GM12878 (cell line): Measurements from ENCODE around the gene HBP1. TPM values are rescaled to one million over a fixed set of nuclear protein-coding genes. Genes with fewer than 3 reads are reported as not detected.

Experiments used
- ATAC-seq: fragments of 200-7000 bp; cut with Tn5 transposase; 3 replicates; pipeline ENCODE4 v1.9.1; 2020; ENCODE audit warnings: mild to moderate bottlenecking, moderate library complexity
- BruUV-seq: library from RNA; stranded (reverse); fragments of 400-500 nt; replicated peaks from 2 replicates; lab custom pipeline; 2021; lab: Mats Ljungman, UMichigan
- CTCF ChIA-PET: fragments of 300-600 bp; sonication (Branson Sonifier 250); formaldehyde crosslinking; extraction: SDS; loops from one replicate; lab custom pipeline; 2021; ENCODE audit warnings: inconsistent platforms; lab: Yijun Ruan, JAX
- POLR2A ChIA-PET: fragments of 350-600 bp; formaldehyde crosslinking; extraction: SDS; loops from one replicate; lab custom pipeline; 2021; ENCODE audit warnings: inconsistent platforms; lab: Charles Lee
- RAD21 ChIA-PET: fragments of 300-600 bp; sonication (Branson Sonifier 250); formaldehyde crosslinking; loops from one replicate; lab custom pipeline; 2023; ENCODE audit warnings: antibody characterized with exemption; ENCODE audit not compliant: unreplicated experiment; lab: Charles Lee
- SMC1A ChIA-PET: fragments of 300-600 bp; sonication (Branson Sonifier 250); formaldehyde crosslinking; loops from one replicate; lab custom pipeline; 2023; ENCODE audit not compliant: unreplicated experiment, uncharacterized antibody; lab: Charles Lee
- DNase-seq: peaks from one replicate; pipeline ENCODE4 v3.0.0-alpha.2; 2011; ENCODE audit warnings: low read depth, low spot score
- FAIRE-seq: peaks from 3 replicates; lab custom pipeline; 2011; peaks lifted over from hg19 to GRCh38; lab: Jason Lieb, UNC
- H2AFZ ChIP-seq: 2 replicates; pipeline ENCODE4 v1.6.0; 2011; ENCODE audit warnings: low read depth, low read length, control low read depth; ENCODE audit not compliant: control insufficient read depth
- H3K27ac ChIP-seq: 2 replicates; pipeline ENCODE4 v1.5.1; 2011; ENCODE audit warnings: control low read depth; ENCODE audit not compliant: control insufficient read depth, insufficient read depth
- H3K27me3 ChIP-seq, 2 experiments: replicated peaks in 1 of 2; 2 replicates each; pipeline versions ENCODE4 v1.6.0 to v1.6.1; 2011; ENCODE audit warnings: low read length in 1 of 2; ENCODE audit not compliant: control insufficient read depth in 2 of 2, insufficient read depth in 2 of 2
- H3K36me3 ChIP-seq, 2 experiments: 2 replicates each; pipeline ENCODE4 v1.5.1; 2011; ENCODE audit warnings: low read length in 1 of 2; ENCODE audit not compliant: control insufficient read depth in 2 of 2, insufficient read depth in 2 of 2
- H3K4me1 ChIP-seq: 2 replicates; pipeline ENCODE4 v1.6.1; 2011; ENCODE audit warnings: mild to moderate bottlenecking, low read length, moderate library complexity, mixed read lengths; ENCODE audit not compliant: control insufficient read depth, insufficient read depth
- H3K4me2 ChIP-seq: 2 replicates; pipeline ENCODE4 v1.6.0; 2011; ENCODE audit warnings: control low read depth; ENCODE audit not compliant: control insufficient read depth, insufficient read depth
- H3K4me3 ChIP-seq: fragments of 200-600 bp; sonication (generic); 2 replicates; pipeline ENCODE4 v1.5.1; 2016
- H3K79me2 ChIP-seq: 2 replicates; pipeline ENCODE4 v1.6.0; 2011; ENCODE audit warnings: low read length; ENCODE audit not compliant: control insufficient read depth, insufficient read depth
- H3K9ac ChIP-seq: 2 replicates; pipeline ENCODE4 v1.8.0; 2011; ENCODE audit warnings: low read length, control low read depth, mixed read lengths; ENCODE audit not compliant: control insufficient read depth, insufficient read depth
- H3K9me3 ChIP-seq: replicated peaks from 3 replicates; pipeline ENCODE4 v1.5.1; 2011; ENCODE audit warnings: mild to moderate bottlenecking, low read length; ENCODE audit not compliant: control insufficient read depth, insufficient read depth
- H4K20me1 ChIP-seq: 2 replicates; pipeline ENCODE4 v1.6.0; 2011; ENCODE audit not compliant: control insufficient read depth, insufficient read depth
- MLLT1 ChIP-seq: fragments of 450-650 bp; IDR thresholded peaks from 2 replicates; pipeline ENCODE4 v1.6.1; 2016; ENCODE audit warnings: mild to moderate bottlenecking
- MYC ChIP-seq: IDR thresholded peaks from 2 replicates; pipeline ENCODE4 v1.6.1; 2011; ENCODE audit warnings: mild to moderate bottlenecking, low read length, moderate library complexity, inconsistent platforms; ENCODE audit not compliant: insufficient read depth, insufficient replicate concordance, insufficient read length, severe bottlenecking
- POLR2AphosphoS2 ChIP-seq: IDR thresholded peaks from 2 replicates; pipeline ENCODE4 v1.6.1; 2011; ENCODE audit warnings: low read depth, mild to moderate bottlenecking, low read length, improper control_type of control experiment, moderate library complexity
- PRDM15 ChIP-seq: fragments of 450-650 bp; formaldehyde crosslinking; IDR thresholded peaks from 2 replicates; pipeline ENCODE4 v1.4.0; 2020; ENCODE audit warnings: mild to moderate bottlenecking, moderate library complexity
- SREBF2 ChIP-seq: IDR thresholded peaks from 2 replicates; pipeline ENCODE4 v1.6.1; 2012; ENCODE audit warnings: mild to moderate bottlenecking, low read length
- TBL1XR1 ChIP-seq: IDR thresholded peaks from 2 replicates; pipeline ENCODE4 v1.6.1; 2012; ENCODE audit warnings: low read depth, low read length, improper control_type of control experiment
- WGBS: methylation state at CpG from one replicate; pipeline ENCODE4 v1.1.6; 2016; ENCODE audit warnings: low lambda C conversion rate; ENCODE audit not compliant: insufficient replicate concordance, insufficient coverage; ENCODE audit errors: missing lambda C conversion rate; 5-methylcytosine and 5-hydroxymethylcytosine counted together
- in situ Hi-C: fragments of 300-500 bp; cut with MboI; formaldehyde crosslinking; loops from 9 replicates; pipeline ENCODE4 v1.14.3; 2018; ENCODE audit warnings: mixed read lengths
- intact Hi-C: fragments of 100-400 bp; cut with micrococcal nuclease; formaldehyde crosslinking; loops from one replicate; pipeline ENCODE4 v1.14.2; 2022; ENCODE audit not compliant: unreplicated experiment
- polyA plus RNA-seq, 11 experiments: library from polyadenylated mRNA; depleted of rRNA in 4 of 11; unstranded in 6 of 11; stranded (reverse) in 5 of 11; fragments of >200 nt; fragmentation: Nextera tagmentation in 4 of 11; fragmentation: Illumina TruSeq in 1 of 11; extraction: Ambion mirVana in 4 of 11; extraction: Trizol in 1 of 11; gene quantifications; 1 replicate in 1 of 11; 2 replicates in 10 of 11; pipeline versions ENCODE4 v1.2.1 to v1.2.3, GENCODE V29; 2011 to 2016; ENCODE audit warnings: inconsistent platforms in 2 of 11, missing spikeins in 2 of 11, low read depth in 1 of 11
- total RNA-seq, 4 experiments: library from RNA; depleted of rRNA in 3 of 4; stranded (reverse); fragments of >200 nt in 3 of 4; fragmentation: Illumina TruSeq in 1 of 4; extraction: Trizol in 1 of 4; gene quantifications; 2 replicates each; pipeline versions ENCODE4 v1.2.1 to v1.2.3, GENCODE V29; 2013 to 2021

Gene HBP1
- total and polyA plus RNA-seq, 10 of the 15 experiments (the other 5 are each of a cell fraction or from before 2014, with no cell fraction given): 5.8 to 30.9 (median 9.4) TPM

GRCh38 chr7:107228291-107228690 lies 59.5 kb downstream of the HBP1 start:
- RAD21 ChIA-PET: no interaction called here
- H3K9me3 ChIP-seq: no peaks in the 10 kb centered on the region
- SMC1A ChIA-PET: interaction anchor here (0.9 kb wide), 3 partner anchors 12 to 26 kb away, joined by 3 to 4 read pairs (median 4); no protein-coding TSS in a partner anchor
- no peak overlapping the region for H3K4me2 ChIP-seq
- no peaks in the 10 kb centered on the region for H3K27me3 ChIP-seq
- no peaks in the 10 kb centered on the region for H3K79me2 ChIP-seq
- H3K36me3 ChIP-seq: no peaks in the 10 kb centered on the region
- H3K4me1 ChIP-seq: no peaks in the 10 kb centered on the region
- no peak overlapping the region for H2AFZ ChIP-seq
- CTCF ChIA-PET: interaction anchor here (0.9 to 1.0 kb wide), 2 partner anchors 29 to 81 kb away, joined by 3 read pairs; no protein-coding TSS in a partner anchor
- intact Hi-C loops (no loop called here), in situ Hi-C loops (no loop called here)
- FAIRE-seq: no peak
- no TSS peak for BruUV-seq
- H3K27ac ChIP-seq: no peak overlapping the region
- POLR2A ChIA-PET: interaction anchor here (0.6 to 1.0 kb wide), 4 partner anchors 19 to 270 kb away, joined by 3 to 4 read pairs (median 3); no protein-coding TSS in a partner anchor
- no peak overlapping the region for H3K4me3 ChIP-seq
- 90% methylated on average over 1 of the region's 2 CpGs for WGBS
- no peak for DNase-seq
- no peak for TF ChIP-seq TBL1XR1
- TF ChIP-seq MLLT1: no peak
- TF ChIP-seq PRDM15 (CRISPR knock-in tag): no peak
- no peak for TF ChIP-seq MYC
- no peak for TF ChIP-seq SREBF2
- no peak for TF ChIP-seq POLR2AphosphoS2
- H3K9ac ChIP-seq: no peak overlapping the region
- ATAC-seq: no peak
- no peaks in the 10 kb centered on the region for H4K20me1 ChIP-seq
